ENCODE measurements around the gene LIMA1.

The LIMA1 gene

DNA sequence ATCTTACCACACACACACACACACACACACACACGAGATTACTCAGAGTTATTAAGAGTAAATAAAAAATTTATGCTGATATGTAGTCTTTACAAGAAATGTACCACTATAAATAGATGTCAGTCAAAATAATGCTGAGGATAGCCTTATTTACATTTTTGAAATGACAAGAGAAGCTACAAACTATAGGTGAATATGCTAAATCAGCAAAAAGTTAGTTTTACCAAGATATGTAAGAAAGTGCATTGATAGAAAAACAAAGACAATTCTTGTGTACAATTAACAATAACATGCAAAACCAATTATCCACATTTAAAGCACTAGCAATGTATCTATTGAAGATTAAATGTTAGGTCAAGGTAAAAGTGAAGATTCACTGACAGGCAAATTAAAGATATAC, 69.3 kb downstream of the LIMA1 start:
- DNase-seq: no peak

DNA sequence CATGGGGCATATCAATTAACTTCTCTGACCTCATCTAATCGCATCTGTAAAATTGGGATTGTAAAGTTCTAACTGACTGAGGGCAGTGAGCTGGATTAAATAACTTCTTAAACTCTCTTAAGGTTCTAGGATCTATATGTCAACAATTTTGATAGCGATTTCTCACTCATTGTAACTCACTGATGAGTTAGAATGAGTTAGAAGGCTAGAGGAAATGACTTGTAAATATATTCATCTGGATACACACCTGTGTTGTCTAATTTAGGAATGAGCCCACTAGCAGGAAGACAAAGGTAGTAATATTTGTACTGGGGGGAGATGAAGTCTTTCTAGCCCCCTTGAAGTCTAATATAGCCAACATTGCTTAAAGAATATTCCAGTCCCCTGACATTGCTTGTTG, 69.9 kb downstream of the LIMA1 start:
- no peak for DNase-seq

DNA sequence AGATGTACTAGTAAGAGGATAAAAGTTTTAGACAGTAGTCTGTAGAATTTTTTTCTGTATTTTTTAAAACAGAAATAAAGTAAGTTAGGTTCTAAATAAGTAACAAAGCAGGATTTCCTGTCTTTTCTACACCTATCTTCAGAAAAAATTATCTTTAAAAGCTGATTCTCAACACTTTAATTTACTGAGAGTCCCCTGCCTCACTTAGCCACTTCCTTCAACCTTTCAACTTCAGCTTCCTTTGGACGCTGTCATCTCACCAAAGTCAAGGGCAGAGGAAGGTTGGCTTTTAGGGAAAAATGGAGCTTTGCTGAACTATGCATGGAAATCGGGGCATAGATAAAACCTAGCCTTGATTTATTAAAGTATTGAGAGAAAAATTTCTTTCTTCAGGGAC, 71.3 kb downstream of the LIMA1 start:
- DNase-seq: no peak

DNA sequence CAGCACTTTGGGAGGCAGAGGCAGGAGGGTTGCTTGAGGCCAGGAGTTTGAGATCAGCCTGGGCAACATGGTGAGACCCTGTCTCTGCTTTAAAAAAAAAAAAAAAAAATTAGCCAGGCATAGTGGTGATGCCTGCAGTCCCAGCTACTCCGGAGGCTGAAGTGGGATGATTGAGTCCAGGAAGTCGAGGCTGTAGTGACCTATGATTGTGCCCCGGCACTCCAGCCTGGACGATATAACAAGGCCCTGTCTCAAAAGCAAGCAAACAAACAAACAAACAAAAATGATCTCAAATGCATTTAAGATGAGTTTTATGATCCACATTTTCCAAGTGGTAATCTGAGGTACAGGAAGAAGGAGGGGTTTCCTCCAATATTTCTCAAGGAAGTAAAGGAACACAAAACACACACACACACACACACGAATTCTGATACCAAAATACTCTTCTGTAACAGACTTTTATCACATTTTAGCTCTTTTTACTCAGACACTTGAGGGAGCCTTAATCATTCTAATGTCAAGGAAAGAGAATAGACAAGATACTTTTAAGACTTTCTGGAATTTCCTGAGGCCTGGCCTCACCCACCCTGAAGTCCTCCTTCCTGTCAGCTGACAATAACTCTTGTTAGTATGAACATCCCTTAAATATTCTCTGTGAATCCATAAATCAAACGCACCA, 71.8 kb downstream of the LIMA1 start:
- DNase-seq: no peak

DNA sequence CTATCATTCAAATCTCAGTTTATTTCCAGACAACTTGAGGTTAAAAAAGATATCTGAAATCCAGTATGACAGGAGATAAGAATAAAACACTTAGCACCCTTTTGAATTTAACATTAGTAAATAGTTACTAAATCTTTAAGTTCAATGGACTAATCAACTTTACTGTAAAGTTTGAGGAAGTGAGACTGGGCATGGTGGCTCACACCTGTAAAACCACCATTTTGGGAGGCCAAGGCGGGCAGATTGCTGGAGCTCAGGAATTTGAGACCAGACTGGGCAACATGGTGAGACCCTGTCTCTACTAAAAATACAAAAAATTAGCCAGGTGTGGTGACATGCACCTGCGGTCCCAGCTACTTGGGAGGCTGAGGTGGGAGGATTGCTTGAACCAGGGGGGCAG, 75.9 kb downstream of the LIMA1 start:
- no peak for DNase-seq

- DNase-seq: no peak
Measured at GRCh38 chr12:50205648-50206047, 77.7 kb downstream of the LIMA1 start.

DNA sequence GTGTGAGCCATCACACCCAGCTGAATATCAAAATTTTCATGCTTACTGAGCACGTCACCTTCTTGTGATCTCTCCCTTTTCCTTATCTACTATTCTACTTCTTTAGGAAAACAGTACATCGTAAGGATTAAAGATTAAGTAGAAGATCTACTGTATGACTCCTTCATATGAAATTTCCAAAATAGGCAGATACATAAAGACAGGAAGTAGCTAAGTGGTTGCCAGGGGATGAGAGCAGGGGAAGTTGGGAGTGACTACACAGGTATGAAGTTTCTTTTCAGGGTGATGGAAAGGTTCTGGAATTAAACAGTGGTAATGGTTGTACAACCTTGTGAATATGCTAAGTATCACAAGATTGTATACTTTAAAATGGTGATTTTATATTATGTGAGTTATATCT, 79.6 kb downstream of the LIMA1 start:
- DNase-seq: no peak

GRCh38 chr12:50201987-50202521, 81.3 kb downstream of the LIMA1 start:
- no peak for DNase-seq

DNA sequence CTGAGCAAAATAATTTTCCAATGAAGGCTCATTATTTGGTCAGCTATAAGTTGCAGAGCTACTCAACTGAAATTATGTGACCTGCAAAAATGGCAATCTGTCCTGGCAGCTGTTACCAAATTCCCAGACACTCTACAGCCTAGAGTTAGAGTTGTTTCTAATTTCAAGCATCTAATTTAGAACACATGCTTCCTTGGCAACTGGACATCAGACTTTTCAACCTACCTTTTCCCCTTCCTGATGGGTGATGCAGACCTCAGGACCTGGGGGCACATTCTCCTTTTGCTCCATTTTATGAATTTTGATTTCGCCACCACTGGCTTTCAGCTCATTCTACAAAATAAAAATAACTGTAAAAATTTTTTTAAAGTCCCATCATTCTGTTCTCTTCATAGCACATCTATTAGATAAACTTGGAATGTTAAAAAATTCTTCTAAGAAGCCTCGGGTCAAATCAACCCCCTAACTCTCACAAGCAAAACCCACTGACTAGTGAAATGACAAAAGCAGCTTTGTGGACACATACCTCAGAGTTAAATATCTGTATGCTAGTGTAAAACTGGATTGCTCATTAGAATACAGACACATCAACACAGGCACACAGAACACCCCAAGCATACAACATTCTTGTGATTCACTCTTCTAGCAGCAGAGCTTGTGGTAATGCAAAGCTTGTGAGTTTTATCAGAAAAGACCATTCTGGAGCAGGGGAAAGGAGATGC, 82.6 kb downstream of the LIMA1 start:
- DNase-seq: no peak

- DNase-seq: no peak
Measured at GRCh38 chr12:50198829-50199228, 84.5 kb downstream of the LIMA1 start.

GRCh38 chr12:50197297-50197727, 86.0 kb downstream of the LIMA1 start:
- no peak for DNase-seq

DNA sequence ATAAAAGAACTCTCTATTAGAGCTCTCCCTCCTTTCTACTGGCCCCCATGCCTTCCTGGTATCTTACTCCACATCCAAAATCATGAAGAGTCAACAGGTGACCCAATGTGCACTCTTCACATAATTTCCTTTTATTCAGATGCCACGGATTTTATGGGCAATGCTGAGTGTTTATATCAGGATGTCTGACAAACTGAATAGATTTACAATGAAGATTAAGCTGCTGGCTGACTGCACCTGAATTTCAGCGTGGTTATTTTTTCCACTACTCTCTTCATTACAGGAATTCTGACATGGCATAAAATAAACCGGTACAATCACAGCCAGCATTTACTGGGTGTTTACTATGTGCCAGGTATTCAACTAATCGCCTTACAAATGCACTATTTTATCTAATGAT, 86.8 kb downstream of the LIMA1 start:
- no peak for DNase-seq

- no peak for DNase-seq
Measured at GRCh38 chr12:50195832-50196231, 87.5 kb downstream of the LIMA1 start.

DNA sequence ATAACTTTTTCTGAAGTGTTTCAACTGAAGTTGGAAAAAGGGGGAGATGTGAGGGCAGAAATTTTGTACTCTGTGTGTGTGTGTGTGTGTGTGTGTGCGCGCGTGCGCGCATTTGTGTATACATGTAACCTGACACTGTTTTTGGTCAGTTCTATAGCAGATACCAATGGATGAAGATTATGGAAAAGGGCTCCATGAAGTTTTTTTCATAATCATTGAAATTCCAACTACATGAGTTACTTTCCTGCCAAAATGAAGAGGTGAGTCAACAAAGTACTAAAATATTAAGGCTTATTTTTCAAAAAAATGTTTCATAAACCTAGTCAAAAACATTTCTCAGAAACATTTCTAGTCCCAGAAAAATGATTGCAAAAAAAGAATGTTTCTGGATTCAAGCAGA, 90.4 kb downstream of the LIMA1 start:
- DNase-seq: no peak

GRCh38 chr12:50192236-50192635, 91.1 kb downstream of the LIMA1 start:
- DNase-seq: no peak

GRCh38 chr12:50190859-50191258, 92.5 kb downstream of the LIMA1 start:
- DNase-seq: no peak

GRCh38 chr12:50188875-50189575, 94.3 kb downstream of the LIMA1 start:
- DNase-seq: peak; percentile 14

DNA sequence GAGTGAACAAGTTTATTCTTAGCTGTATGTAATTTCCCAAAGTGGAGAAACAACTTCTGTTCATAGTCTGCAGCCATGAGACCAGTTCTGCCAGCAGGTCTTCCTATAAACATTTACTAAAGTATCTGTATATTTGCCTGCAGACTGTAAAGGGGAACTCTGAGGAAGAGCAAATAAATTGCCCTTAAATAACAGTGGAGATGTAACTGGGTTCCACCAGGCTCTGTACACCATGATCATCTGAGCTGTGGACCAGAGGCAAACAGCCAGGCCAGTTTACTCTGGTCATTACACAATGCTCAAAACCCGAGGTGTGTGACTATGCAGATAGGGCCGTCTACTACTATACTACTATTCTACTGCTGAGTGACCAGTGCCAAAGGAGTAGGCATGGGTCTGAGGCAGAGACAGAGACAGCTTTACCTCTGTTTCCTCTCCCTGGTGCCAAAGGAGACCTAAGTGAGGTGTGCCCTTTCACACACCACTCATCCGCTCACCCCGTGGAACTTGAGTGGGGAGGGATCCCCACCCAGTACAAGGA, 95.0 kb downstream of the LIMA1 start:
- no peak for DNase-seq

GRCh38 chr12:50187084-50187900, 96.0 kb downstream of the LIMA1 start:
- DNase-seq: no peak

DNA sequence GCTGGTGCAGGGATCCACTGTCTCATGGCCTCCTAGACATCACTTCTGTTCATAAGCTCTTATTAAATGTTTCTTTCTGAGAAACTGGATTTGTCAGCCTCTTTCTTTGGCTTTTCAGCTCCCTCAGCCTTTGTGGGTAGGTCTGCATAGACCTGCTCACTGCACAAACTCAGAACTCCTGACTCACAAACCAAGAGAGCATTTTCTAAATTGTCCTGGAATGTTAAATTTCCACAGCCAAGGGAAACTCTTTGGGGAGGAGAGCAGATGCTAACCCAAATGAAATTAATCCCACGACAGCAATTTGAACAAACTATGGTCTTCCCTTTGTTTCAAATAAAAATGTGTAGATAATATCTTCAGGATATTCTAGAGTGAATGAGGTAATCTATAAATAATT, 96.6 kb downstream of the LIMA1 start:
- no peak for DNase-seq

DNA sequence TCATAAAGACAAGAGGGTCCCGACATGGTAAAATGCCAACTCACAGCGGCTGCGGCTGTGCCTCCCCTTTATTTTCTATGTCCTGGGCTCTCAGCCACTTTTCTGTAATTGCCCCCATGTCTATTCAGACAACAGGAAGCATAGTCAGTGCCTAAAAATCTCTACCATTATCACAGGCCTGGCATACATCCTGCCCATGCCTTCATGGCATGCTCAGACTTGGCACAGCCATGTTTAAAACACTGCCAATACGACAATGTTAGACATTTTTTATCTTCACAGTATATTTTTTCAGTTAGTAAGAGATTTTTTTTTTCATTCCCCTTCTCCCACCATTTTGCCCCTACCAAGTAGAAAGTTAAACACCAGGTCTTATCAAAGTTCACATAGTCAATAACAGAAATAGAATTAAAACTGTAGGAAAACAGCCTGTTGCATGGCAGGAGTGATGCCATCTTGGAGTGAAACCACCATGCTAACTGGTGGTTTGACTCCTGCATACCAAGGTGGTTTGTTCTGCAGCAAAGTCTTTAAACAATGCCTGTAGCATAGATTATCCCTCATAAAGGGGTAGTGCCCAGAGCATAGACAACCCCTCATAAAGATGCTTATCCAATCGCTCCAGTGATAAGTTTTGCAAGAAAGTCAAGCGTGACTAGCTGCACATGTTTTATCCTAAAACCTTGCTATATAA, 97.2 kb downstream of the LIMA1 start:
- no peak for DNase-seq

DNA sequence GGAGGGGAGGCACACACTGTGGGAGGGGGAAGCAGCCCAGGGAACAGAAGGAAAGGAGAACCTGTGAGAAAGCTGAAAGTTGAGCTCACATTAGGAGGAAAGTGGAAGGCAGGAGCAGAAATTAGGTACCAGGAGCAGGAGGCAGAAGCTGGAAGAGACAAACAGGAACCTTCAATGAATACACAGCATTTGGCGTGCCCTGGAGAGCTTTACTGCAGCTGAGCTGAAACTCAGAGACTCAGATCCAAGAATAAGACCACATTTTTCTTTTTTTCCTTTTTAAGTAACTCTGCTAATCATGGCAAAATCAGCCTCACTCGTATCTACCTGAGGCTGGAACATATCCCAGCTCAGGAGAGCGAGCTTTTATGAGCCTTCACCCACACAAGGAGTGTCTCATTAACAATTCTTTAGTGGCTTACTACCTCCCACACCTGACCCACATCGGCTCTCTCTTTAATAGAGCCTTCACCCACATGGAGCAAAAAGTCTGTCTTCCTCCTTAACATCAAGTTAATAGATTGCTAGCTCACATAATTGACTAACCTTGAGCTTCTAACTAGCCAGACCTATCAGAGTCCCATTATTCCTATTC, 97.9 kb downstream of the LIMA1 start:
- no peak for DNase-seq
